Endothelial cell of umbilical vein (primary cell): ENCODE measurements around the gene MROH7. TPM values are rescaled to one million over a fixed set of nuclear protein-coding genes. Genes with fewer than 3 reads are reported as not detected.

Experiments
- BruUV-seq: library from RNA; stranded (reverse); fragments of 400-500 nt; replicated peaks from 2 replicates; lab custom pipeline; 2021; lab: Mats Ljungman, UMichigan
- CTCF ChIA-PET: fragments of 300-600, 350-600 bp; sonication (Branson Sonifier 250); formaldehyde crosslinking; loops from one replicate; lab custom pipeline; 2021; ENCODE audit warnings: antibody characterized with exemption, inconsistent platforms; lab: Charles Lee
- POLR2A ChIA-PET: fragments of 300-600, 350-600 bp; sonication (Branson Sonifier 250); formaldehyde crosslinking; loops from one replicate; lab custom pipeline; 2021; ENCODE audit warnings: antibody characterized with exemption, inconsistent platforms; lab: Charles Lee
- DNase-seq: peaks from one replicate; pipeline ENCODE4 v3.0.0-alpha.2; 2011; ENCODE audit warnings: low read depth, low spot score
- FAIRE-seq: peaks from 2 replicates; lab custom pipeline; 2011; peaks lifted over from hg19 to GRCh38; lab: Jason Lieb, UNC
- H2AFZ ChIP-seq: 2 replicates; pipeline ENCODE4 v1.6.0; 2012; ENCODE audit warnings: low read depth, low read length, control low read depth, inconsistent platforms
- H3K27ac ChIP-seq: 2 replicates; pipeline ENCODE4 v1.5.1; 2011; ENCODE audit warnings: low read depth, mild to moderate bottlenecking, control low read depth, low read length, moderate library complexity; ENCODE audit not compliant: insufficient read depth
- H3K27me3 ChIP-seq, 2 experiments: 2 replicates each; pipeline versions ENCODE4 v1.6.0 to v1.6.1; 2011; ENCODE audit warnings: low read length in 2 of 2, mixed read lengths in 1 of 2; ENCODE audit not compliant: control insufficient read depth in 2 of 2, insufficient read depth in 2 of 2
- H3K36me3 ChIP-seq, 2 experiments: 2 replicates in 1 of 2; 3 replicates in 1 of 2; pipeline ENCODE4 v1.5.1; 2011; ENCODE audit warnings: low read length in 2 of 2, mild to moderate bottlenecking in 1 of 2, moderate library complexity in 1 of 2; ENCODE audit not compliant: control insufficient read depth in 2 of 2, insufficient read depth in 2 of 2; ENCODE audit errors: extremely low read depth in 1 of 2
- H3K4me1 ChIP-seq: 3 replicates; pipeline ENCODE4 v1.5.1; 2011; ENCODE audit warnings: mild to moderate bottlenecking, low read length; ENCODE audit not compliant: control insufficient read depth, insufficient read depth; ENCODE audit errors: extremely low read depth
- H3K4me2 ChIP-seq: 2 replicates; pipeline ENCODE4 v1.6.1; 2011; ENCODE audit warnings: low read length, control low read depth, mixed read lengths; ENCODE audit not compliant: insufficient read depth
- H3K4me3 ChIP-seq, 3 experiments: fragments of 200-600 bp in 1 of 3; sonication (generic), shearing (Covaris generic) in 1 of 3; replicated peaks in 1 of 3; 2 replicates each; pipeline ENCODE4 v1.5.1; 2011 to 2016; ENCODE audit warnings: control low read depth in 3 of 3, low read length in 3 of 3, mild to moderate bottlenecking in 2 of 3, inconsistent platforms in 1 of 3, low read depth in 1 of 3, moderate library complexity in 1 of 3; ENCODE audit not compliant: insufficient read depth in 1 of 3
- H3K79me2 ChIP-seq: 2 replicates; pipeline ENCODE4 v1.6.0; 2012; ENCODE audit warnings: low read length, inconsistent platforms; ENCODE audit not compliant: control insufficient read depth, insufficient read depth
- H3K9ac ChIP-seq: replicated peaks from 2 replicates; pipeline ENCODE3; 2011; ENCODE audit warnings: low read length, control low read depth; ENCODE audit not compliant: insufficient read depth; ENCODE audit errors: extremely low read depth
- H3K9me1 ChIP-seq: replicated peaks from 3 replicates; pipeline ENCODE4 v1.6.0; 2011; ENCODE audit warnings: mild to moderate bottlenecking, low read length; ENCODE audit not compliant: control insufficient read depth, insufficient read depth; ENCODE audit errors: extremely low read depth
- H3K9me3 ChIP-seq: replicated peaks from 2 replicates; pipeline ENCODE4 v1.5.1; 2012; ENCODE audit warnings: low read length, inconsistent platforms; ENCODE audit not compliant: control insufficient read depth, insufficient read depth
- H4K20me1 ChIP-seq: replicated peaks from 2 replicates; pipeline ENCODE3; 2011; ENCODE audit warnings: mild to moderate bottlenecking, low read length; ENCODE audit not compliant: control insufficient read depth, insufficient read depth; ENCODE audit errors: extremely low read depth
- EZH2 ChIP-seq: IDR thresholded peaks from 2 replicates; pipeline ENCODE4 v1.6.1; 2012; ENCODE audit warnings: borderline replicate concordance, low read depth, mild to moderate bottlenecking, moderate library complexity, low read length, inconsistent platforms; ENCODE audit not compliant: severe bottlenecking
- FOS ChIP-seq: IDR thresholded peaks from 2 replicates; pipeline ENCODE4 v1.6.1; 2011; ENCODE audit warnings: mild to moderate bottlenecking, low read length, moderate library complexity, borderline replicate concordance; ENCODE audit not compliant: insufficient read depth
- GATA2 ChIP-seq: IDR thresholded peaks from 2 replicates; pipeline ENCODE4 v1.7.0; 2011; ENCODE audit warnings: low read depth, mild to moderate bottlenecking, moderate library complexity, mixed read lengths, low read length; ENCODE audit not compliant: insufficient read length, insufficient read depth
- JUN ChIP-seq: IDR thresholded peaks from 2 replicates; pipeline ENCODE4 v1.6.1; 2011; ENCODE audit warnings: borderline replicate concordance, low read depth; ENCODE audit not compliant: insufficient read length, insufficient read depth
- MAX ChIP-seq: IDR thresholded peaks from 2 replicates; pipeline ENCODE4 v1.6.1; 2011; ENCODE audit not compliant: insufficient read depth, insufficient read length
- MYC ChIP-seq: IDR thresholded peaks from one replicate; pipeline ENCODE4 v1.6.1; 2011; ENCODE audit warnings: mild to moderate bottlenecking, low read depth, low read length
- POLR2A ChIP-seq: IDR thresholded peaks from 2 replicates; pipeline ENCODE4 v1.6.1; 2012; ENCODE audit warnings: low read depth, mild to moderate bottlenecking, control low read depth, low read length
- POLR2AphosphoS5 ChIP-seq: IDR thresholded peaks from 2 replicates; pipeline ENCODE4 v1.6.1; 2012; ENCODE audit warnings: low read depth, mild to moderate bottlenecking, control low read depth, low read length, moderate library complexity; ENCODE audit not compliant: insufficient read depth
- dilution Hi-C: fragments of 300-500 bp; cut with MboI; formaldehyde crosslinking; loops from one replicate; pipeline ENCODE4 v1.15.0; 2019; ENCODE audit warnings: low sequenced_read_pairs; ENCODE audit not compliant: extremely low pct_ligation_motif_present
- intact Hi-C: fragments of 100-400 bp; cut with micrococcal nuclease; formaldehyde crosslinking; loops from one replicate; pipeline ENCODE4 v1.10.0; 2022
- polyA plus RNA-seq, 4 experiments: library from polyadenylated mRNA; depleted of rRNA in 3 of 4; stranded (reverse) in 3 of 4; unstranded in 1 of 4; fragments of >200 nt; gene quantifications; 2 replicates each; pipeline versions ENCODE4 v1.2.1 to v1.2.3, GENCODE V29; 2011 to 2012; ENCODE audit warnings: missing spikeins in 1 of 4
- total RNA-seq: library from RNA; stranded (reverse); gene quantifications from 2 replicates; pipeline ENCODE4 v1.2.3, GENCODE V29; 2021
- TF ChIP-seq, protein P1 (sequence below), 2 donors: IDR thresholded peaks; 1 replicate in 1 of 2; 2 replicates in 1 of 2; pipeline ENCODE4 v1.5.1; 2011; ENCODE audit warnings: low read length in 2 of 2, mild to moderate bottlenecking in 2 of 2, moderate library complexity in 2 of 2, control low read depth in 1 of 2, inconsistent platforms in 1 of 2, low read depth in 1 of 2; ENCODE audit not compliant: insufficient read depth in 1 of 2; ENCODE audit errors: extremely low read depth in 1 of 2

The MROH7 gene
- total and polyA plus RNA-seq, 2 donors (not counting 3 experiments of a cell fraction or from before 2014, with no cell fraction given): 0.06 to 0.24 TPM

- no peaks in the 10 kb centered on the region for H3K27me3 ChIP-seq
- H3K4me2 ChIP-seq: no peak overlapping the region
- DNase-seq (no peak), FAIRE-seq (no peak)
- H3K9me1 ChIP-seq: no peaks in the 10 kb centered on the region
- H2AFZ ChIP-seq: no peak overlapping the region
- ChIA-PET POLR2A (no interaction called here), CTCF (interaction anchor here (1.0 to 1.7 kb wide), 2 partner anchors 14 to 152 kb away, joined by 3 to 6 read pairs; no protein-coding TSS in a partner anchor)
- no peaks in the 10 kb centered on the region for H3K36me3 ChIP-seq
- no TSS peak for BruUV-seq
- no peaks in the 10 kb centered on the region for H3K4me1 ChIP-seq
- dilution Hi-C loops: no loop called here
- no peak overlapping the region for H3K9ac ChIP-seq
- H3K27ac ChIP-seq: no peak overlapping the region
- no peaks in the 10 kb centered on the region for H3K9me3 ChIP-seq
- H4K20me1 ChIP-seq: no peaks in the 10 kb centered on the region
- intact Hi-C loops: no loop called here
- H3K4me3 ChIP-seq: no peak overlapping the region
- TF ChIP-seq MYC: no peak
- TF ChIP-seq, protein P1, sequence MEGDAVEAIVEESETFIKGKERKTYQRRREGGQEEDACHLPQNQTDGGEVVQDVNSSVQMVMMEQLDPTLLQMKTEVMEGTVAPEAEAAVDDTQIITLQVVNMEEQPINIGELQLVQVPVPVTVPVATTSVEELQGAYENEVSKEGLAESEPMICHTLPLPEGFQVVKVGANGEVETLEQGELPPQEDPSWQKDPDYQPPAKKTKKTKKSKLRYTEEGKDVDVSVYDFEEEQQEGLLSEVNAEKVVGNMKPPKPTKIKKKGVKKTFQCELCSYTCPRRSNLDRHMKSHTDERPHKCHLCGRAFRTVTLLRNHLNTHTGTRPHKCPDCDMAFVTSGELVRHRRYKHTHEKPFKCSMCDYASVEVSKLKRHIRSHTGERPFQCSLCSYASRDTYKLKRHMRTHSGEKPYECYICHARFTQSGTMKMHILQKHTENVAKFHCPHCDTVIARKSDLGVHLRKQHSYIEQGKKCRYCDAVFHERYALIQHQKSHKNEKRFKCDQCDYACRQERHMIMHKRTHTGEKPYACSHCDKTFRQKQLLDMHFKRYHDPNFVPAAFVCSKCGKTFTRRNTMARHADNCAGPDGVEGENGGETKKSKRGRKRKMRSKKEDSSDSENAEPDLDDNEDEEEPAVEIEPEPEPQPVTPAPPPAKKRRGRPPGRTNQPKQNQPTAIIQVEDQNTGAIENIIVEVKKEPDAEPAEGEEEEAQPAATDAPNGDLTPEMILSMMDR (IDR thresholded peaks at IDR 0.05; ENCODE audit: extremely low read depth in 1 of 2, insufficient read depth in 1 of 2, low read depth in 1 of 2, low read length in 2 of 2): no peak
- no peak for TF ChIP-seq POLR2A
- no peak for TF ChIP-seq EZH2
- TF ChIP-seq JUN: no peak
- no peak for TF ChIP-seq FOS
- no peak for TF ChIP-seq MAX
- TF ChIP-seq POLR2AphosphoS5: no peak
- TF ChIP-seq GATA2: no peak
- no peaks in the 10 kb centered on the region for H3K79me2 ChIP-seq
Measured at GRCh38 chr1:54658164-54658913, 16.8 kb downstream of the MROH7 start.
